ENCODE measurements around the gene MOGAT3.

MOGAT3 gene

DNA sequence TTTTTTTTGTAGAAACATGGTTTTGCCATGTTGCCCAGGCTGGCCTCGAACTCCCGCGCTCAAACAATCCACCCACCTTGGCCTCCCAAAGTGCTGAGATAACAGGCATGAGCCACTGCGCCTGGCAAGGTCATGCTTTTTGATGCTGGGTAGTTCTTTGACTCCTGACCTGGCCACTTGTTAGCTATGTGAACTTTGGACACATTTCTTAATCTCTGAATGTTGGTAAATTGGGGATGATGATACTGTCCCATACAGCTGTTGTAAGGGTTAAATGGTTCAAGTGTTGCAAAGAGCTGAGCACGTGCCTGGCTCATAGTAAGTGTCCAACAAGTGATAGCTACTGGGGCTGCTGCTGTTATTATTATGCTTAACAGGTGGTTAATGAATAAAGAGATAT lies 19.5 kb upstream of the MOGAT3 start:
- H3K9me3 ChIP-seq = no peaks in the 10 kb centered on the region
- H3K4me3 ChIP-seq = no peak overlapping the region
- no peaks in the 10 kb centered on the region for H3K27me3 ChIP-seq (ENCODE audit: low read depth)
- DNase-seq (ENCODE audit: low spot score in 2 of 2) = no peak
- in situ Hi-C loops (cut with MboI; ENCODE audit: low sequenced_read_pairs) = no loop called here
- peaks cover 16% of the 10 kb centered on the region for H3K36me3 ChIP-seq (replicated peaks)
- peaks cover 8% of the 10 kb centered on the region for H3K4me1 ChIP-seq

DNA sequence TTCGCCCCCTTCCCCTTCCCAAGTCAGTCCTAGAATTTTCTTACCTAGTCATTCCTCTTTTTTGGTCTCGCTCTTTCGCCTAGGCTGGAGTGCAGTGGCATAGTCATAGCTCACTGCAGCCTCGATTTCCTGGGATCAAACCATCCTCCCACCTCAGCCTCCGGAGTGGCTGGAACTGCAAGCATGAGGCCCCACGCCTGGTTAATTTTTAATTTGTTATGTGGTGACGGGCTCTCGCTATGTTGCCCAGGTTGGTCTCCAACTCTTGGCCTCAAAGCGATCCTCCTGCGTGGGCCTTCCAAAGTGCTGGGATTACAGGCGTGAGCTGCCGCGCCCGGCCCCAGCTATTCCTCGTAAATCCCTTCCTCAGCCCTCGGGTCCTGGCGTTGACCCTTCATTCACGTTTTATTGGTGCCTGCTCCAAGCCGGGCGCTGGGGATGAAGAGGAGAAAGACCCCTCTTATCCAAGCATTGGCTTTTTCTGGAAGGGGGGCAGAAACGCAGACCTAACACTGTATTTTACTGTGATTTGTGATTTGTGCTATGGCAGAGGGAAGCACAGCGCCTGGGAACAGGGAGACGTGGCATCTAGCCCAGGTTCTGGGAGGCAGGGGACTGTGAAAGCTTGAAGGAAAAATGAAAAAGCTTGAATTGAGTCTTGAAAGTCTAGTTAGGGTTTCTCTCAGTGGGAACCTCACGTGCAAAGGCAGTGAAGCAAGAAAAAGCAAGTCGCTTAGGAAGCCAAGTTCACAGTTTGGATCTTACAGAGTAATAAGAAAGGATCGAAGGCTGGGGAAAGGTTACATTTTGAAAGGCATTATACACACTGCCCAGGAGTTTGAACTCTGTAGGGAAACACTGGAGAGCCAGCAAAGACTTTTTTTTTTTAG lies 17.6 kb upstream of the MOGAT3 start:
- H3K27me3 ChIP-seq (ENCODE audit: low read depth) = no peaks in the 10 kb centered on the region
- no peaks in the 10 kb centered on the region for H3K9me3 ChIP-seq
- peaks cover 24% of the 10 kb centered on the region for H3K36me3 ChIP-seq (replicated peaks)
- peak overlapping the region; percentile 56 for H3K4me3 ChIP-seq
- in situ Hi-C loops (cut with MboI; ENCODE audit: low sequenced_read_pairs) = no loop called here
- peaks cover 8% of the 10 kb centered on the region for H3K4me1 ChIP-seq
- no peak for DNase-seq (ENCODE audit: low spot score in 2 of 2)

GRCh38 chr7:101217388-101218235 lies 16.8 kb upstream of the MOGAT3 start, which contains the start of the genes PLOD3 and ZNHIT1:
PLOD3 (minus strand) TSS chr7:101217581; CDS start chr7:101217274, 307 bp downstream.
ZNHIT1 (plus strand) TSS chr7:101218165; CDS start chr7:101218196, 31 bp downstream.
- DNase-seq (ENCODE audit: low spot score in 2 of 2) = peak; percentile 95
- in situ Hi-C loops (cut with MboI; ENCODE audit: low sequenced_read_pairs) = no loop called here
- H3K27me3 ChIP-seq (ENCODE audit: low read depth) = no peaks in the 10 kb centered on the region
- H3K9me3 ChIP-seq = no peaks in the 10 kb centered on the region
- peak within 1 kb of the TSS; percentile 56 for H3K4me3 ChIP-seq
- peaks cover 24% of the 10 kb centered on the region for H3K36me3 ChIP-seq (replicated peaks)
- H3K4me1 ChIP-seq = peaks cover 8% of the 10 kb centered on the region

DNA sequence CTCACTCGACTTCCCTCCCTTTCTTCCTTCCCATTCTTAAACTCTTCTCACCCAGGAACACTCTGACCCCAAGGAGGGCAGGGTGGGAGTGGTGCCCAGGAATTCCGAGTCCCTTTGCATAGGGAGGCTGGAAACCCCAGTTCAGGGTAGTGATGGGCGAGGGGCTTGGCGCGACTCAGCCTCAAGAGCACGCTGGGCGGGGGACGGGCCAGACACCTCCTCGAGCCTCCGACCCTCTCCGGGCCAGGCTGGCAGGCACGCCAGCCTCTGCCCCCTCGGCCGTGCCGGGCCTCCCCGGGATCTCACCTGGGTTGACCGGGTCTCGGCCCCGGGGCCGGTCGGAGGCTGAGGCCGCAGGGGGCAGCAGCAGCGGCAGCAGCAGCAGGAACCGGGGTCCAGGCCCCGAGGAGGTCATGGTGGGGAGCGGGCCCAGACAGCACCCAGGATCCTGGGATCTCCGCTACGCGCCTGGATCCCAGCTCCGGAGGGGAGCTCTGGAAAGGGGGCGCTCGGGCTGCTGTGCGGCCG lies 16.1 kb upstream of the MOGAT3 start:
- Histone ChIP-seq H3K9me3 (no peaks in the 10 kb centered on the region), H3K36me3 (replicated peaks) (peaks cover 26% of the 10 kb centered on the region), H3K4me3 (peak overlapping the region; percentile 56), H3K4me1 (peaks cover 8% of the 10 kb centered on the region), H3K27me3 (ENCODE audit: low read depth) (no peaks in the 10 kb centered on the region)
- peak in 1 of 2 experiments; percentile 28 for DNase-seq (ENCODE audit: low spot score in 2 of 2)
- in situ Hi-C loops (cut with MboI; ENCODE audit: low sequenced_read_pairs) = no loop called here

DNA sequence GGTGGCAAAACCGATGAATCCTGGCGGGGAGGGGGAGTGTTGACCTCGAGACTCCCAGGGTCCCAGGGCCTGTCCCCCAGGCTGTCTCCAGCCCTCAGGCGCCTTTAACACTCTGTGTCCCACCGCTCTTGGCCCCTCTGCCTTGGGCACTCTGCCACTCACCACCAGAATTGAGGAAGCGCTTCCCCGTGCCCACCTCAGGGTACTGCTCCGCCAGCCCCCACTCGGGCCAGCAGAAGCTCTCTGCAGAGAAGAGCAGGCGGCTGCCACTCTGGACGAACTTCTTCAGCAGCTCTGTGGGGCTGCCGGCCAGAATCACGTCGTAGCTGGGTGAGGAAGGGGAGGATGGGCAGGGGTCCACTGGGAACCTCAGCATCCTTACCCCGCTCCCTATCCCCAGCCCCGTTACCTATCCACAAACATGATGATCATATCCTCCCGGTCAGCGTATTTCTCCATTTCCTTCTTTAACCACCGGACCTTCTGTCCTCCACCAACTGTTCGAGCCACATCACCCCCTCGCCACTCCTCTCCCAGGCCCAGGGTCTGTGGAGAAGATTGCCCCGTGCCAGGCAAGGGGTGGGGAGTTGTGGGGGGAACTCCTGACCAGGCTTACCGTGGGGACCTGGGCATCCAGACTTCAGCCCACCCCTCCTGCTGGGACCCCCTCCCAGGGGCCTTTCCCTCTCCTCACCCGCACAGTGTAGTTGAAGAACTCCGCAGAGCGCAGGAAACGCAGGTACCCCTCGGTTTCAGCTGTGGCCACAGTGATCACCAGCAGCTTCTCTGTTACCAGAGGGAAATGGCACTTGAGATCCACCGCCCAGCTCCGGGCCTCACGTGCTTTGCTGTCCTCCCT lies 15.4 kb upstream of the MOGAT3 start:
- in situ Hi-C loops (cut with MboI; ENCODE audit: low sequenced_read_pairs) = no loop called here
- Histone ChIP-seq H3K4me3 (peak overlapping the region; percentile 56), H3K36me3 (replicated peaks) (peaks cover 31% of the 10 kb centered on the region), H3K27me3 (ENCODE audit: low read depth) (no peaks in the 10 kb centered on the region), H3K4me1 (peaks cover 8% of the 10 kb centered on the region), H3K9me3 (no peaks in the 10 kb centered on the region)
- no peak for DNase-seq (ENCODE audit: low spot score in 2 of 2)

- DNase-seq (ENCODE audit: low spot score in 2 of 2) = no peak
- Histone ChIP-seq H3K4me3 (no peak overlapping the region), H3K36me3 (replicated peaks) (peaks cover 47% of the 10 kb centered on the region), H3K9me3 (no peaks in the 10 kb centered on the region), H3K4me1 (peaks cover 8% of the 10 kb centered on the region), H3K27me3 (ENCODE audit: low read depth) (no peaks in the 10 kb centered on the region)
- in situ Hi-C loops (cut with MboI; ENCODE audit: low sequenced_read_pairs) = no loop called here
These were observed 11.2 kb upstream of the MOGAT3 start for GRCh38 chr7:101212014-101212413.

- Histone ChIP-seq H3K4me1 (peaks cover 5% of the 10 kb centered on the region), H3K27me3 (ENCODE audit: low read depth) (no peaks in the 10 kb centered on the region), H3K36me3 (replicated peaks) (peaks cover 48% of the 10 kb centered on the region), H3K9me3 (no peaks in the 10 kb centered on the region), H3K4me3 (no peak overlapping the region)
- no peak for DNase-seq (ENCODE audit: low spot score in 2 of 2)
- in situ Hi-C loops (cut with MboI; ENCODE audit: low sequenced_read_pairs) = no loop called here
These were observed 10.7 kb upstream of the MOGAT3 start for GRCh38 chr7:101211501-101211900.

DNA sequence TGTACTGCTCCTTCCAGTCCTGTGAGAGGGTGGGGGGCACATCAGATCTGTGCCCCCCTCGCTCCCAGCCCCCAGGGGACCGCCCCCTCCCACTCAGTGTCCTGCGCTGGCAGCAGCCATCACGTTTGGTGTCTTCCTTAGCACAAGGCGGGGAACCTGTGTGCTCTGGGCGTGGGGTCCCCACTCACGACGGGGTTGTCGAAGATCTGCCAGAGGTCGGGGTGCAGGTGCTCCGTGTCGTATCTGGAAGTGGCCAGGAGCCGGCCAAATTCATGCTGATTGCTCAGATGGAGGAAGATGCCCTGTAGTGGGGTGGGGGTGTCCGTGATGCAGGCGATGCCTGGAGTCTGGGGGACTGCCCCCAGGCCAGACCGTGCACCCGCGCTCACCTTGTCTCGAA lies 9.3 kb upstream of the MOGAT3 start:
- H3K4me1 ChIP-seq = no peaks in the 10 kb centered on the region
- H3K4me3 ChIP-seq = no peak overlapping the region
- in situ Hi-C loops (cut with MboI; ENCODE audit: low sequenced_read_pairs) = no loop called here
- H3K27me3 ChIP-seq (ENCODE audit: low read depth) = no peaks in the 10 kb centered on the region
- no peaks in the 10 kb centered on the region for H3K9me3 ChIP-seq
- no peak for DNase-seq (ENCODE audit: low spot score in 2 of 2)
- H3K36me3 ChIP-seq (replicated peaks) = peaks cover 42% of the 10 kb centered on the region

- no peaks in the 10 kb centered on the region for H3K4me1 ChIP-seq
- H3K27me3 ChIP-seq (ENCODE audit: low read depth) = no peaks in the 10 kb centered on the region
- in situ Hi-C loops (cut with MboI; ENCODE audit: low sequenced_read_pairs) = no loop called here
- DNase-seq (ENCODE audit: low spot score in 2 of 2) = no peak
- no peak overlapping the region for H3K4me3 ChIP-seq
- H3K36me3 ChIP-seq (replicated peaks) = peaks cover 29% of the 10 kb centered on the region
- H3K9me3 ChIP-seq = no peaks in the 10 kb centered on the region
These were observed 8.0 kb upstream of the MOGAT3 start for GRCh38 chr7:101208794-101209193.

DNA sequence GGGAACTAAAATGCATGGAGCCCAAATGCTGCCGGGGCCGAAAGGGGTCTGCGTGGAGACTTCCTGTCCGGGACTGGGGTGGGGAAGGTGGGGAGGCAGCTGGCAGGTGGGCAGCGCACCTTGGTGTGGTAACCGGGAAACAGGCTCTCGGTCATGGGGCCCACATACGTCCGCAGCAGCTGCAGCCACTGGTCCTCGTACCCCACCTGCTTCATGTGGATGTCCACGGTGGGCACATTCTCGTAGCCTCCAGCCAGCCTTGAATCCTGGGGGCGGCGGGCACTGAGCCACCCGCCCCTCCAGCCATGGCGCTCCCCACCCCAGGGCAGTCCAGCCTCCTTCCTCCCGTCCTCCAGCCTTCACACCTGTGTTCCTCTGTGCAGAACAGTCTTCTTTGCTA lies 6.6 kb upstream of the MOGAT3 start:
- in situ Hi-C loops (cut with MboI; ENCODE audit: low sequenced_read_pairs) = no loop called here
- DNase-seq (ENCODE audit: low spot score in 2 of 2) = no peak
- Histone ChIP-seq H3K27me3 (ENCODE audit: low read depth) (no peaks in the 10 kb centered on the region), H3K9me3 (no peaks in the 10 kb centered on the region), H3K36me3 (replicated peaks) (peaks cover 27% of the 10 kb centered on the region), H3K4me3 (no peak overlapping the region), H3K4me1 (no peaks in the 10 kb centered on the region)

DNA sequence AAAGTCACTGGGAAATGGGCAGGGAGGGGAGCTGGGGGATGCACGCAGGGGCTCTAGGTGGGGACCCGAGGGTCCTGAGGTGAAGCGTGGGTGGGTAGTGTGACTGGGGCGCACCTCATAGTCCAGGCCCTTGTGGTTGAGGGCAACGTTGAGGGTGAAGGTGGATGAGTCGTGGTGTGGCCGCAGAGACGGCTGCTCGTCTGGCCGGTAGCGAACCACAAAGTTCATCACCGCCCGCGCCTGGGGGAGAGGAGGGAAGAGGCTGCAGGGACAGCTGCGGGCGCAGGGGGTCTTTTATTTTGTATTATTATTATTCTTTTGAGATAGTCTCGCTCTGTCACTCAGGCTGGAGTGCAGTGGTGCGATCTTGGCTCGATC lies 5.8 kb upstream of the MOGAT3 start:
- H3K9me3 ChIP-seq = no peaks in the 10 kb centered on the region
- in situ Hi-C loops (cut with MboI; ENCODE audit: low sequenced_read_pairs) = no loop called here
- H3K4me1 ChIP-seq = no peaks in the 10 kb centered on the region
- peaks cover 23% of the 10 kb centered on the region for H3K36me3 ChIP-seq (replicated peaks)
- no peaks in the 10 kb centered on the region for H3K27me3 ChIP-seq (ENCODE audit: low read depth)
- H3K4me3 ChIP-seq = no peak overlapping the region
- no peak for DNase-seq (ENCODE audit: low spot score in 2 of 2)

DNA sequence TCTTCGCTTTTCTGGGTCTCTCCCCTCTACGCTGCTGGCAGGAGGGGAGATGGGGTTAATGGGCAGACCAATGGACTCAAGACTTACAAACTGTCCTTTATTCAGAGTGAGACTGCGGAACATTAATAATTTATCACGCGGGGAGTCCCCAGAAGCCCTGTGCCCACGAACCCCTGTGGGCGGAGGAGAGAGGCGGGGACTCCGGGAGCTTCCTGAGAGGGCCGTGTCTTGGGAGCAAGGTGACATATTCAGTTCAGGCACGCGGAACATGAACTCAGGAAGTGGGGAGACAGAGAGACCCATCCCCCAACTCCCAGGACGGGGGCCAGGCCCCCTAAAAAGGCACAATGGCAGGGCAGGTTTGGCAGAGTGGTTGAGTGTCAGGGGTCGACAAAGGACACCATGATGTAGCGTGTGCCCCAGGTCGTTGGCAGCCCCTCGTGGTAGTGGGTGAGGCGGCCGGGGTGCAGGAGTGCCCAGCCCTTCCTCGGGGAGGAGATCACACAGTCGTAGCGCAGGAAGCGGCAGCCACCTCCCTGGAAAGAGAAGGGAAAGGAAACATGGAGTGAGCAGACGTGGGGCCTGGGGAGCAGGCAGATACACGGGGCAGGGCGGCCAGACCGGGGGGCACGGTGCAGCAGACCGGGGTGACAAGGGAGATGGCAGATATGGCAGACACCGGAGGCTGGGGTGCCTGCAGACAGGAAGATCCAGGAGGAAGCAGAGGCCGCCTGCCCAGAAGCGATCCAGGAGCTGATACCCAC lies 5.2 kb upstream of the MOGAT3 start:
- no peak overlapping the region for H3K4me3 ChIP-seq
- H3K4me1 ChIP-seq = no peaks in the 10 kb centered on the region
- H3K9me3 ChIP-seq = no peaks in the 10 kb centered on the region
- H3K27me3 ChIP-seq (ENCODE audit: low read depth) = no peaks in the 10 kb centered on the region
- in situ Hi-C loops (cut with MboI; ENCODE audit: low sequenced_read_pairs) = no loop called here
- no peak for DNase-seq (ENCODE audit: low spot score in 2 of 2)
- H3K36me3 ChIP-seq (replicated peaks) = peaks cover 20% of the 10 kb centered on the region

Data from HAP-1 (cell line).